GM18517 (cell line): Measurements from ENCODE around the gene ODF2.
"Not testable (repeated sequence)": the region's sequence is repeated elsewhere in the genome, so short reads cannot be mapped to it uniquely, and the experiment has no call there.

ENCODE experiments used
- ATAC-seq: cut with Tn5 transposase; IDR thresholded peaks from one replicate; pipeline ENCODE4 v1.9.1; 2021; ENCODE audit warnings: mild to moderate bottlenecking, moderate library complexity; ENCODE audit not compliant: unreplicated experiment

Gene ODF2

GRCh38 chr9:128455849-128456612, at the start of gene ODF2:
Gene ODF2 (plus strand): TSS chr9:128456006. CDS start chr9:128456092, 86 bp downstream.
- ATAC-seq: peak; percentile 60

DNA sequence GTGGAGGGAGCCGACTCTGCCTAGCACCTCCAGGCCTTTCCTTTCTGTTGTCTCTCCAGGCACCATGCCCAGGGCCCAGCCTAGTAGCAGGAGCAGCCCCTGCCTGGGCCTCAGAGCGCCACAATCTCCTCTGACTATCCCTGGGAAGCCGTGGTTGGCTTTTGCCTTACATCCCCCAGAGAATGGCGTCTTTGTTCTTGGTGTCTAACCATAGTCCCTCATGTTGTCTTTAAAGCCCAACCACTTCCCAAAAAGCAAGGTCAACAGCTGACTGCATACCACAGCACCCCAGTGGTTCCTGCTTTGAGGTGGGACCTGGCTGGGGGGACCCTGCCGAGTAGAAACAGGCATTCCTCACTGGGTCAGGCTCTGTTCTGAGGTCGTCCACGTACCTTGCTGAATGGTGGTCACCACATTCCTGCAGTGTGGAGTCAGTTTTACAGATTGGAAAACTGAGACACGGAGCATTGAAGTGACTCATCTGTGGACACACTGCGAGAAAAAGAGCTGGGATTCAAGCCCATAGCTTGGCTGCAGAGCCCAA, 48.9 kb upstream of the ODF2 start:
- no peak for ATAC-seq

DNA sequence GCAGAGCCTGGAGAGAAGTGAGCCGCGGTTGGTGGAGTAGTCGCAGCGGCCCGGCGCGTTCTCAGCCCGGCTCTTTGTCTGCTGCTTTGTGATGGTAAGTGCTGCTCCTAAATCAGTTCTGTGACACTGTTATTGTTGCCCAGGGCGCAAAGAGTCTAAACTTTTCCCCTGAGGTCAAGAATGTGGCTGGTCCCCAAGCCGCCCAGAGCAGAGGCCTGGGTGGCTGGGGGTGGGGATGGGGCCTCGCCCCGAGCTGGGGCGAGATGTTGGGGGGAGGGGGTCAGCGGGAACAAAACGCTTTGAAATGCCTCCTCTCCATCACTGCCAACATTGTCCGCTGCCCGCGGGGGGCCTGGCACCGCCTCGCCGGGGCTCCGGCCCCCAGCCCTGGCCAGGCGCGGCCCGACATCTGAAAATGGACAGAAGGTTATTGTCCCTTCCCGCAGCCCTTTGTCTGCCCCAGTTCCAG, 46.8 kb upstream of the ODF2 start:
- no peak for ATAC-seq

- ATAC-seq: no peak
These were observed 46.4 kb upstream of the ODF2 start for GRCh38 chr9:128409450-128409849.

DNA sequence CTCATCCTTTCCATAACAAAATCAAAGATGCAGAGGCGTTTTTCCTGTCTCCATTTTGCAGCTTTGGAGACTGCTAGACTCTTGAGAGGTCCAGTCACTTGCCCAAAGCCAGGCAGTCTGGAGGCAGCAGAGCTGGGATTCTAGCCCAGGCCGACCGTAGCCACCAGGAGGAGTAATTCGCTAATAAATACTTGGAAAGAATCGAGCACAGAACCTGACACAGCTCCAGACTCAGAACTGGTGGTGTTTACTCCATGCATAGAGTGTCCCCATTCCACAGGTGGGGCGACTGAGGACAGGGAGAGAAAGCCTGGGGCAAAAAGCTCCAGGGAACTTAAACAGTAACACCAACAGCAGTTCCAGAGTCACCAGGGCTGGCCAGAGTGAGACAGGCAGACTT, 45.8 kb upstream of the ODF2 start:
- ATAC-seq: no peak

DNA sequence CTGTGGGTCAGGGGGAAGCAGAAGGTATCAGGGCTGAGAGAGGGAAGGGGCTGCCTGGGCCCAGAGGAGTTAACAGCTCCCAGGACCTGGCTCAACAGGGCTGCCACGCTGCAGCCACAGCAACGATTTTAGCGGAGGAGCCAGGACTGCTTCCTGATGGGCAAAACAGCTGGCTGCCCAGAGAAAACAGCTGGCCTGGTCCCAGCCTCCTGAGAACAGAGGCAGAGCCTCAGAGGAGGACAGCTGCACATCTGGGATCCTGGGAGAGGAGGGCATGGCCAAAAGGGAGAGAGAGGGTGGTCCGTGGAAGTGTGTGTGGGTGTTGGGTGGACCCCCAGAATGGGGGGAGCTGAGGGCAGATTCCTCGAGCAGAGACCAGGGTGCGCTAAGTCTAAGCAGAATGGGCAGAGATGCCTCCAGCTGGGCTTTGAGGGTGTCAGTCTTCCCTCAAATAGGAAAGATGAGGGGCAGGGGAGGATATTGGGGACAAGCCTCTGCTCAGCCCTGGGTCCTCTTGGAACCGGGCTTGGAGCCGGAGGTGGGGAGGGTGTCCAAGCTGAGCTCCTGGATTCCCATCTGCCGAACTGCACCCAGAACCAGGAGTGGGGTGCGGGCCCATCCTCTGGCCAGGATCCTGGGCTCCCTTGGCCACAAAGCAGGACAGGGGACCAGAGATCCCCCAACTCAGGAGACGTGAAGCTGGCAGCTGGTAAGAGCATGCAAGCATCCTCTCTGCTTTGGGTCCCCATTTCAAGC, 44.3 kb upstream of the ODF2 start:
- no peak for ATAC-seq

- ATAC-seq: no peak
These were observed 43.6 kb upstream of the ODF2 start for GRCh38 chr9:128412120-128412790.

DNA sequence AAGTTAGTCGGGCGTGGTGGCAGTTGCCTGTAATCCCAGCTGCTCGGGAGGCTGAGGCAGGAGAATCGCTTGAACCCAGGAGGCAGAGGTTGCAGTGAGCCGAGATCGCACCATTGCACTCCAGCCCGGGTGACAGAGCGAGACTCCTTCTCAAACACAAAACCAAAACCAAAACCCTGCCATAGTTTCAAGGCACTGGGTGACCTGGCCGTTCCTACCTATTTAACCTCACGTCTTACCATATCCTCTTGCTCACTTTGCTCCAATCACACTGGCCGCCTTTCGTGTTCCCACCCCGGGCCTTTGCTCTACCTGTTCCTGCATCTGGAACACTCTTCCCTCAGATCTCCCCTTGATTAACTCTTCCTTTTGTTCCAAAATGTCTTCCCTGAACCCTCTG, 42.1 kb upstream of the ODF2 start:
- ATAC-seq: not testable (repeated sequence)

DNA sequence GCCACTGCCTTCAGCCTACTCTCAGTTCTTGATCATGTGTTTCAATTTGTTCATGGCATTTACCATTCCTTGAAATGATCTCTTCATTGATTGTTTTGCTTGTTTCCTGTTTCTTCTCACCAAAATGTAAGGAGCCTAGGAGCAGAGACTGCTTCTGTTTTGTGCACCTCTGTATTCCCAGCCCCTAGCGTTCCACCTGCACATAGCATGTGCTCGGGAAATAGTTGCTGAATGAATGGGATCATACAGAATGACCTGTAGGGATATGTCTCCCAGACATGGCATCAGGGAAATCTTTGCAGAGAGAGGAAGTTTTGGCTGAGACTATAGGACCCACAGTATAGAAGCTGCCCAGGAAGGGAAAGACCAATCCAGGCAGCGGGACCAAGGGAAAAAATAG, 41.3 kb upstream of the ODF2 start:
- ATAC-seq: no peak

DNA sequence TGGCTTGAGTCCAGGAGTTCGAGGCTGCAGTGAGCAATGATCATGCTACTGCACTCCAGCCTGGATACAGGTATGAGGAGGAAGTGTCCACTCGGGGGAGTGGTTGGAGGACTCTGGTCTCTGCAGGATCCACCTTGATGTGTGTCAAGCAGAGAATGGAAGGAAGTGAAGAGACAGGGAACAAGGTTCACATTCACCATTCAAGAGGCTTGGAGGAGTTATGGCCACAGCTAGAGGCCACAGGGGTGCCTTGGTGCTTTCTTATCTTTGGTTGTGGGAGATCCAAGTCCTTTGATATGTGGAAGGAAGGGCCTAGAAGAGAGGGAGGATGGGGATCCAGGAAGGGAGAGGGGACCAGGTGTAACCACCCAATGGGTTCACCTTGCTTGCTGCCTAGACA, 40.5 kb upstream of the ODF2 start:
- ATAC-seq: no peak

- no peak for ATAC-seq
These were observed 39.8 kb upstream of the ODF2 start for GRCh38 chr9:128416014-128416413.

DNA sequence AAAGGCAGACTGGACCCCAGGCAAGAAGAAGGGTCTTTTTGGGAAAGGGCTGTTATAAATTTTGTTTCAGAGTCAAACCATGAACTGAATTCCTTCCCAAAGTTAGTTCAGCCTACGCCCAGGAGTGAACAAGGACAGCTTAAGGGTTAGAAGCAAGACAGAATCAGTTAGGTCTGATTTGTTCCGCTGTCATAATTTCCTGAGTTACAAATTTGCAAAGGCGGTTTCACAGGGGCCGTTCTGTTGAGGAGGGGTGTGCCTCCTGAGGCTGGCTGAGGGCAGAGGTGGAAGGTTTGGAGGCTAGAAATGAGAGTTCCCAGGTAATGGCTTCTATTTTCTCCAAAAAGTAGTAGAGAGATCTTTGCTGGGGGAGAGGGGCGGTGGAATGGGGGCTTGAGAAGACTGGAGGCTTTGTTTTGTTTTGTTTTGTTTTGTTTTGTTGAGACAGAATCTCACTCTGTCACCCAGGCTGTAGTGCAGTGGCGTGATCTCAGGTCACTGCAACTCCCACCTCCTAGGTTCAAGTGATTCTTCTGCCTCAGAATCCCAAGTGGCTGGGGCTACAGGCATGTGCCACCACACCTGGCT, 39.3 kb upstream of the ODF2 start:
- no peak for ATAC-seq

GRCh38 chr9:128419061-128419925, 36.5 kb upstream of the ODF2 start:
- no peak for ATAC-seq

DNA sequence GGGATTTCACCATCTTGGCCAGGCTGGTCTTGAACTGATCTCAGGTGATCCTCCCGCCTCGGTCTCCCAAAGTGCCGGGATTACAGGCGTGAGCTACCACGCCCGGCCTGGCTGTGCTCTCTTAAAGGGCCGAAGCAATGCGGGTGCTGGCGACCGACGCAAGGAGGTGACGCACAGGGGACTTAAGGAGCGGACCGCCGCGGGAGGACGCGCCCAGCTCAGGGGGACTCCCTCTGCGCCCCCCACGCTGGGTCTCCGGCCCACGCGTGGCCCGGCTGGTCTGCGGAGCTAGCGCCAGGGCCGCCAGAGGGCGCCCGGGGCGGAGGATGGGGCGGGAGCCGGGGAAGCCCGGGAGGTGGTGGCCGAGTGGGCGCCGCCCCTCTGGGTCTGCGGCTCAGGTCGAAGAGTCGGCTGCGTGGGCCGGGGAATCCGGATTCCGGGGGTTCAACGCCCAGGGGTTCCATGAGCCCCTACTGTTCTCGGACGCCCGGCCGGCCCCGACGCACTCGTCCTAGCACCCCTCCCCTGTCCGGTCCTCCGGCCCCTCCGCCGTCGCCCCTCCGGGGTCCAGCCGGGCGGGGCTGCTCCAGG, 35.7 kb upstream of the ODF2 start:
- peak; percentile 63 for ATAC-seq

- peak; percentile 66 for ATAC-seq
These were observed 34.9 kb upstream of the ODF2 start, which contains the start of gene CERCAM for GRCh38 chr9:128420651-128421481. Gene CERCAM (plus strand): TSS chr9:128420857. CDS start chr9:128420878, 21 bp downstream.

DNA sequence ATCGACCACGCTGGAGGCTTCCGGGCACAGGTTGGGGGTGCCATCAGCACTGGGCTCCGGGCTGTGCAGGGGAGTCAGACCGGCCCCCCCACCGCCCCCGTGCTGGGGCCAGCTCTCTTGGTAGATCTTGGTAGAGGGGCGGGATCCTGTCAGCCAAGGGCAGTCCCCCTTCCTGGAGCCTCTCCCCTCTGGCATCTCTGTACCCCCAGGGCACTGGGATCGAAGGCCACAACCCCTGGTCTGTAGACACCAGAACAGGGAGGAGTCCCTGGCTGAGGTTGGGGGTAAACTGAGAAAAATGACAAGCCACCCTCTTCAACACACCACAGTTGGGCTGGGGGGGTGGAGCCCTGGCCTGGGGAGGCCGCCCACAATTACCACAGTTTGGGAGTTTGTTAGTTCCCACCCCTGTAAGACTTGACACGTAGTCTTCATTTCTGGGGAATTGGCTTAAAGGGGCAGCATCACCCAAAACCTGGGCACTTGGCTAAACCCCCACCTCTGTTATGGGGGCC, 34.3 kb upstream of the ODF2 start:
- ATAC-seq: no peak

- ATAC-seq: not testable (repeated sequence)
These were observed 33.6 kb upstream of the ODF2 start for GRCh38 chr9:128422022-128422782.

DNA sequence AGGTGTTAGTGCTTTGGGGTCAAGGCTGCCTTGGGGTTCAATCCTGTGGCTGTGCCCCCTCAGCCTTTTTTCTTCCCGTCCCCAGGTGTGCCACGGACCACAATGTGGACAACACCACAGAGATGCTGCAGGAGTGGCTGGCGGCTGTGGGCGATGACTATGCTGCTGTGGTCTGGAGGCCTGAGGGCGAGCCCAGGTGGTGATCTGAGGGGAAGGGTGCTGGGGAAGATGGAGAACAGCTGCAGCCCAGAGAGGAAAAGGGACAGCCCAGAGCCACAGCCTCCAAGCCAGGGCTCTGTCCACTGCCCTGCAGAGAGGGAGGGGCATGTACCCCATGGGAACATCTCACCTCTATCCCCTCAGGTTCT, 33.0 kb upstream of the ODF2 start:
- ATAC-seq: no peak
